HepG2 (cell line): ENCODE results near the gene ARHGAP26. TPM values are rescaled to one million over a fixed set of nuclear protein-coding genes. Genes with fewer than 3 reads are reported as not detected.

ENCODE experiments used
- ATAC-seq: fragments of 200-7000 bp; cut with Tn5 transposase; 3 replicates; pipeline ENCODE4 v1.9.1; 2020; ENCODE audit warnings: mild to moderate bottlenecking, moderate library complexity
- BruUV-seq: library from RNA; stranded (reverse); fragments of 400-500 nt; replicated peaks from 2 replicates; lab custom pipeline; 2021; lab: Mats Ljungman, UMichigan
- CTCF ChIA-PET: fragments of 300-600 bp; formaldehyde crosslinking; extraction: SDS; loops from one replicate; lab custom pipeline; 2021; ENCODE audit warnings: low total read pairs, inconsistent platforms, low intra/inter-chr PET ratio; lab: Yijun Ruan, JAX
- POLR2A ChIA-PET: fragments of 350-600 bp; sonication (Branson Sonifier 250); formaldehyde crosslinking; loops from one replicate; lab custom pipeline; 2020; ENCODE audit warnings: antibody characterized with exemption, inconsistent platforms; lab: Yijun Ruan, JAX
- DNase-seq: peaks from one replicate; pipeline ENCODE4 v3.0.0-alpha.2; 2015; ENCODE audit warnings: low spot score
- FAIRE-seq: peaks from 3 replicates; lab custom pipeline; 2011; peaks lifted over from hg19 to GRCh38; lab: Jason Lieb, UNC
- H2AFZ ChIP-seq: one replicate; pipeline ENCODE4 v1.6.1; 2011; ENCODE audit warnings: low read length, inconsistent platforms
- H3K27ac ChIP-seq: fragments of 300-600 bp; 3 replicates; pipeline ENCODE4 v1.8.0; 2011; ENCODE audit warnings: mixed run types, mild to moderate bottlenecking, mixed read lengths, low read length, inconsistent platforms; ENCODE audit not compliant: insufficient read depth; ENCODE audit errors: extremely low read length
- H3K27me3 ChIP-seq, 2 experiments: fragments of 200-600 bp in 1 of 2; 2 replicates in 1 of 2; 3 replicates in 1 of 2; pipeline versions ENCODE4 v1.6.0 to v1.8.0; 2011; ENCODE audit warnings: low read length in 2 of 2, mild to moderate bottlenecking in 2 of 2, moderate library complexity in 2 of 2, inconsistent platforms in 1 of 2; ENCODE audit not compliant: insufficient read depth in 2 of 2, control insufficient read depth in 1 of 2
- H3K36me3 ChIP-seq, 2 experiments: fragments of 200-600 bp in 1 of 2; replicated peaks in 1 of 2; 2 replicates in 1 of 2; 3 replicates in 1 of 2; pipeline versions ENCODE4 v1.5.1 to v1.8.0; 2011; ENCODE audit warnings: low read length in 2 of 2, inconsistent platforms in 1 of 2; ENCODE audit not compliant: insufficient read depth in 2 of 2, control insufficient read depth in 1 of 2
- H3K4me1 ChIP-seq: 2 replicates; pipeline ENCODE4 v1.5.1; 2012; ENCODE audit warnings: low read length, inconsistent platforms; ENCODE audit not compliant: insufficient read depth
- H3K4me2 ChIP-seq: 2 replicates; pipeline ENCODE4 v1.6.0; 2011; ENCODE audit warnings: low read depth, low read length, inconsistent platforms
- H3K4me3 ChIP-seq, 3 experiments: fragments of 200-600 bp in 1 of 3; sonication (generic), shearing (Covaris generic) in 1 of 3; replicated peaks in 1 of 3; 2 replicates each; pipeline ENCODE4 v1.5.1; 2011 to 2016; ENCODE audit warnings: low read length in 3 of 3, inconsistent platforms in 2 of 3, low read depth in 2 of 3, mild to moderate bottlenecking in 2 of 3, control low read depth in 1 of 3, mixed read lengths in 1 of 3; ENCODE audit not compliant: insufficient read depth in 1 of 3
- H3K79me2 ChIP-seq: one replicate; pipeline ENCODE4 v1.6.1; 2011; ENCODE audit warnings: low read length, inconsistent platforms; ENCODE audit not compliant: insufficient read depth
- H3K9ac ChIP-seq: 2 replicates; pipeline ENCODE4 v1.6.0; 2011; ENCODE audit warnings: mild to moderate bottlenecking, low read depth, low read length, inconsistent platforms; ENCODE audit not compliant: insufficient read depth
- H3K9me3 ChIP-seq: 2 replicates; pipeline ENCODE4 v1.5.1; 2012; ENCODE audit warnings: mild to moderate bottlenecking, low read length
- H4K20me1 ChIP-seq: 2 replicates; pipeline ENCODE4 v1.6.0; 2011; ENCODE audit warnings: inconsistent platforms, mild to moderate bottlenecking, low read length, moderate library complexity; ENCODE audit not compliant: insufficient read depth
- CBX5 ChIP-seq: sonication (generic); formaldehyde crosslinking; IDR thresholded peaks from 2 replicates; pipeline ENCODE4 v1.4.0; 2020; ENCODE audit warnings: missing genetic modification reagents, borderline replicate concordance
- CCDC6 ChIP-seq: sonication (generic); formaldehyde crosslinking; IDR thresholded peaks from 2 replicates; pipeline ENCODE4 v1.8.1; 2022; ENCODE audit warnings: mild to moderate bottlenecking, missing genetic modification reagents, moderate library complexity
- CEBPB ChIP-seq: IDR thresholded peaks from 2 replicates; pipeline ENCODE4 v1.6.1; 2011; ENCODE audit warnings: low read depth, low read length, improper control_type of control experiment, borderline replicate concordance
- FOXK2 ChIP-seq: fragments of 450-650 bp; IDR thresholded peaks from 2 replicates; pipeline ENCODE4 v1.6.1; 2016
- GTF2F1 ChIP-seq: fragments of 150-350 bp; IDR thresholded peaks from 2 replicates; pipeline ENCODE4 v1.6.1; 2014; ENCODE audit warnings: low read length
- JARID2 ChIP-seq: sonication (generic); formaldehyde crosslinking; IDR thresholded peaks from 2 replicates; pipeline ENCODE4 v1.8.1; 2023; ENCODE audit warnings: missing genetic modification reagents, inconsistent platforms; ENCODE audit not compliant: insufficient replicate concordance
- JUNB ChIP-seq: sonication (generic); formaldehyde crosslinking; IDR thresholded peaks from 2 replicates; pipeline ENCODE4 v1.8.0; 2022; ENCODE audit warnings: missing genetic modification reagents, mild to moderate bottlenecking, borderline replicate concordance
- SSRP1 ChIP-seq: IDR thresholded peaks from 2 replicates; pipeline ENCODE4 v1.6.1; 2016; ENCODE audit warnings: control low read depth
- ZBTB3 ChIP-seq: sonication (generic); formaldehyde crosslinking; IDR thresholded peaks from 2 replicates; pipeline ENCODE4 v1.4.0; 2020; ENCODE audit warnings: low read depth, mild to moderate bottlenecking, moderate library complexity, missing genetic modification reagents, borderline replicate concordance
- ZKSCAN5 ChIP-seq: sonication (generic); formaldehyde crosslinking; IDR thresholded peaks from 2 replicates; pipeline ENCODE4 v1.5.1; 2020; ENCODE audit warnings: mild to moderate bottlenecking, missing genetic modification reagents
- ZSCAN31 ChIP-seq: sonication (generic); formaldehyde crosslinking; IDR thresholded peaks from 2 replicates; pipeline ENCODE4 v1.5.0; 2020; ENCODE audit warnings: low read depth, mild to moderate bottlenecking, missing genetic modification reagents
- WGBS: methylation state at CpG from one replicate; pipeline ENCODE4 v1.1.6; 2017; ENCODE audit warnings: low lambda C conversion rate; 5-methylcytosine and 5-hydroxymethylcytosine counted together
- in situ Hi-C: cut with HindIII; loops from 2 replicates; pipeline ENCODE4 v1.10.0; 2017; ENCODE audit warnings: low pct_unique_long_range_greater_than_20kb; ENCODE audit not compliant: extremely low pct_ligation_motif_present
- intact Hi-C: fragments of 100-400 bp; cut with micrococcal nuclease; formaldehyde crosslinking; loops from one replicate; pipeline ENCODE4 v1.10.0; 2022; ENCODE audit not compliant: unreplicated experiment
- polyA plus RNA-seq, 8 experiments: library from polyadenylated mRNA; depleted of rRNA in 3 of 8; stranded (reverse) in 7 of 8; unstranded in 1 of 8; fragments of >200 nt; fragmentation: Illumina TruSeq in 4 of 8; extraction: Trizol in 4 of 8; gene quantifications; 2 replicates each; pipeline versions ENCODE4 v1.2.1 to v1.2.3, GENCODE V29; 2011 to 2016; ENCODE audit warnings: low read depth in 4 of 8, missing spikeins in 1 of 8, mixed read lengths in 1 of 8; ENCODE audit not compliant: insufficient read depth in 1 of 8
- total RNA-seq, 5 experiments: library from RNA; depleted of rRNA; stranded (reverse); fragments of >200 nt; fragmentation: Illumina TruSeq; extraction: Trizol; gene quantifications; 2 replicates each; pipeline ENCODE4 v1.2.3, GENCODE V29; 2016; ENCODE audit warnings: low read depth in 1 of 5
- TF ChIP-seq, protein P1 (sequence below): sonication (generic); formaldehyde crosslinking; IDR thresholded peaks from 2 replicates; pipeline ENCODE4 v1.8.0; 2023; ENCODE audit warnings: mild to moderate bottlenecking, missing genetic modification reagents
- TF ChIP-seq, protein P2 (sequence below): sonication (generic); formaldehyde crosslinking; IDR thresholded peaks from 2 replicates; pipeline ENCODE4 v1.4.0; 2020; ENCODE audit warnings: missing genetic modification reagents, mild to moderate bottlenecking, borderline replicate concordance
- TF ChIP-seq, protein P3 (sequence below): sonication (generic); formaldehyde crosslinking; IDR thresholded peaks from 2 replicates; pipeline ENCODE4 v1.5.0; 2020; ENCODE audit warnings: missing genetic modification reagents
- TF ChIP-seq, protein P4 (sequence below): sonication (generic); formaldehyde crosslinking; IDR thresholded peaks from 2 replicates; pipeline ENCODE4 v1.4.0; 2020; ENCODE audit warnings: mild to moderate bottlenecking, missing genetic modification reagents

The ARHGAP26 gene
- total and polyA plus RNA-seq, 2 of the 13 experiments (the other 11 are each of a cell fraction or from before 2014, with no cell fraction given), result 9.6 to 18.2 TPM

DNA sequence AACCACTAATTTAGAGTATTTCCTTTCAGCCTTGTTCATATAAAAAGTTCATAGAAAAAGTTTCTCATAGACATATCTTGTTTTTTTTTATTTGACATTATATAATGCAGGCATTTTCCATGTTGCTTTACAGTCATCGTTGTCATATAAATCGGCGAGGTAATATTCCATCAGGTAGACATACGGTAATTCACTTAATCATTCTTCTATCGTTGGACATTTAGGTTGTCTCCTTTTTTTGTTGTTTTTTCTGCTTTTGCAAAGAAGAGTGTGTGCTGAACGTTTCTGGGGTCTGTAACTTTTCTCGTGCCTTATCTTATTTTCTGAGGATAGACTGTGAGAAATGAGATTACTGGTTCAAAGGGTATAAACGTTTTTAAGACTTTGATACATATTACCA is 283.6 kb downstream of the ARHGAP26 start:
- FAIRE-seq (no peak), DNase-seq (no peak), ATAC-seq (no peak)
- 91% methylated on average over 8 of the region's 8 CpGs for WGBS
- no TSS peak for BruUV-seq
- Histone ChIP-seq H3K36me3 (peaks cover 6 to 16% of the 10 kb centered on the region in 2 experiments), H2AFZ (no peak overlapping the region), H3K79me2 (no peaks in the 10 kb centered on the region), H3K27me3 (no peaks in the 10 kb centered on the region), H3K4me3 (no peak overlapping the region), H4K20me1 (no peaks in the 10 kb centered on the region), H3K27ac (no peak overlapping the region), H3K4me1 (peaks cover 13% of the 10 kb centered on the region), H3K9ac (no peak overlapping the region), H3K9me3 (no peaks in the 10 kb centered on the region), H3K4me2 (no peak overlapping the region)
- TF ChIP-seq ZKSCAN5 (CRISPR knock-in tag) (no peak), CCDC6 (CRISPR knock-in tag) (no peak), GTF2F1 (no peak)
- intact Hi-C loops (no loop called here), in situ Hi-C loops (no loop called here)
- ChIA-PET CTCF (no interaction called here), POLR2A (no interaction called here)

DNA sequence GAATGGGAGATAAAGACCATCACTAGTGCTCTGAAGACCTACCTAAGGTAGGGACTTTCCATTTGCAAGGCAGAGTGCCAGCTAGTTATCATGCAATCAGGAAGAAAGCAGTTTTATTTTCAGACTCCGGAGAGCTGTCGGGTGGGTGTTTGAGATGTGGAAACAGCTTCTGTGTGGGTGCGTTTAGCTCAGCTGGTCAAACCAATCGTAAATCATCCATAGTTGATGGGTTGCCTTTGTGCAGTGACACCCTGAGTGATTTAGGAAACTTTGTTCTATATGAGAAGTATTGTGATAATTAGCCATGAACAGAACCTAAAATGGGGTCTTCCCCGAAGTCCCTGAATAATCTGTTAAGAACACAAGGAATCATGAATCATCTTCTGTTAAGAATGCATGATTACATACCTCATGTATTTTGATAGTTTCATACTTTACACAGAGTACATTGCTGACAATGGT is 284.3 kb downstream of the ARHGAP26 start:
- H3K4me2 ChIP-seq, result no peak overlapping the region
- intact Hi-C loops (no loop called here), in situ Hi-C loops (no loop called here)
- no peak overlapping the region for H3K4me3 ChIP-seq
- no peaks in the 10 kb centered on the region for H3K27me3 ChIP-seq
- no peaks in the 10 kb centered on the region for H3K79me2 ChIP-seq
- ATAC-seq (no peak), DNase-seq (no peak), FAIRE-seq (no peak)
- peaks cover 13% of the 10 kb centered on the region for H3K4me1 ChIP-seq
- H3K27ac ChIP-seq, result no peak overlapping the region
- 96% methylated on average over 5 of the region's 5 CpGs for WGBS
- peaks cover 6 to 16% of the 10 kb centered on the region in 2 experiments for H3K36me3 ChIP-seq
- H4K20me1 ChIP-seq, result no peaks in the 10 kb centered on the region
- H3K9me3 ChIP-seq, result no peaks in the 10 kb centered on the region
- no peak overlapping the region for H2AFZ ChIP-seq
- H3K9ac ChIP-seq, result no peak overlapping the region
- POLR2A ChIA-PET, result no interaction called here
- no TSS peak for BruUV-seq
- CTCF ChIA-PET, result no interaction called here
- no peak for TF ChIP-seq CEBPB
- no peak for TF ChIP-seq CBX5
- TF ChIP-seq, protein P1, sequence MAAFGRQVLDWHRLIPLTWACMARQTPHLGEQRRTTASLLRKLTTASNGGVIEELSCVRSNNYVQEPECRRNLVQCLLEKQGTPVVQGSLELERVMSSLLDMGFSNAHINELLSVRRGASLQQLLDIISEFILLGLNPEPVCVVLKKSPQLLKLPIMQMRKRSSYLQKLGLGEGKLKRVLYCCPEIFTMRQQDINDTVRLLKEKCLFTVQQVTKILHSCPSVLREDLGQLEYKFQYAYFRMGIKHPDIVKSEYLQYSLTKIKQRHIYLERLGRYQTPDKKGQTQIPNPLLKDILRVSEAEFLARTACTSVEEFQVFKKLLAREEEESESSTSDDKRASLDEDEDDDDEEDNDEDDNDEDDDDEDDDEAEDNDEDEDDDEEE (CRISPR knock-in tag), result no peak
- no peak for TF ChIP-seq ZBTB3 (CRISPR knock-in tag)
- no peak for TF ChIP-seq SSRP1
- no peak for TF ChIP-seq JUNB (CRISPR knock-in tag)
- no peak for TF ChIP-seq FOXK2
- TF ChIP-seq, protein P2, sequence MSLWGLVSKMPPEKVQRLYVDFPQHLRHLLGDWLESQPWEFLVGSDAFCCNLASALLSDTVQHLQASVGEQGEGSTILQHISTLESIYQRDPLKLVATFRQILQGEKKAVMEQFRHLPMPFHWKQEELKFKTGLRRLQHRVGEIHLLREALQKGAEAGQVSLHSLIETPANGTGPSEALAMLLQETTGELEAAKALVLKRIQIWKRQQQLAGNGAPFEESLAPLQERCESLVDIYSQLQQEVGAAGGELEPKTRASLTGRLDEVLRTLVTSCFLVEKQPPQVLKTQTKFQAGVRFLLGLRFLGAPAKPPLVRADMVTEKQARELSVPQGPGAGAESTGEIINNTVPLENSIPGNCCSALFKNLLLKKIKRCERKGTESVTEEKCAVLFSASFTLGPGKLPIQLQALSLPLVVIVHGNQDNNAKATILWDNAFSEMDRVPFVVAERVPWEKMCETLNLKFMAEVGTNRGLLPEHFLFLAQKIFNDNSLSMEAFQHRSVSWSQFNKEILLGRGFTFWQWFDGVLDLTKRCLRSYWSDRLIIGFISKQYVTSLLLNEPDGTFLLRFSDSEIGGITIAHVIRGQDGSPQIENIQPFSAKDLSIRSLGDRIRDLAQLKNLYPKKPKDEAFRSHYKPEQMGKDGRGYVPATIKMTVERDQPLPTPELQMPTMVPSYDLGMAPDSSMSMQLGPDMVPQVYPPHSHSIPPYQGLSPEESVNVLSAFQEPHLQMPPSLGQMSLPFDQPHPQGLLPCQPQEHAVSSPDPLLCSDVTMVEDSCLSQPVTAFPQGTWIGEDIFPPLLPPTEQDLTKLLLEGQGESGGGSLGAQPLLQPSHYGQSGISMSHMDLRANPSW (CRISPR knock-in tag), result no peak
- no peak for TF ChIP-seq ZSCAN31 (CRISPR knock-in tag)
- TF ChIP-seq JARID2, result no peak
- TF ChIP-seq, protein P3, sequence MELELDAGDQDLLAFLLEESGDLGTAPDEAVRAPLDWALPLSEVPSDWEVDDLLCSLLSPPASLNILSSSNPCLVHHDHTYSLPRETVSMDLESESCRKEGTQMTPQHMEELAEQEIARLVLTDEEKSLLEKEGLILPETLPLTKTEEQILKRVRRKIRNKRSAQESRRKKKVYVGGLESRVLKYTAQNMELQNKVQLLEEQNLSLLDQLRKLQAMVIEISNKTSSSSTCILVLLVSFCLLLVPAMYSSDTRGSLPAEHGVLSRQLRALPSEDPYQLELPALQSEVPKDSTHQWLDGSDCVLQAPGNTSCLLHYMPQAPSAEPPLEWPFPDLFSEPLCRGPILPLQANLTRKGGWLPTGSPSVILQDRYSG, result no peak
- TF ChIP-seq, protein P4, sequence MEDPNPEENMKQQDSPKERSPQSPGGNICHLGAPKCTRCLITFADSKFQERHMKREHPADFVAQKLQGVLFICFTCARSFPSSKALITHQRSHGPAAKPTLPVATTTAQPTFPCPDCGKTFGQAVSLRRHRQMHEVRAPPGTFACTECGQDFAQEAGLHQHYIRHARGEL (CRISPR knock-in tag), result no peak
